Subcutaneous adipose tissue (tissue), 4 donors: ENCODE results near the gene QKI. TPM values are rescaled to one million over a fixed set of nuclear protein-coding genes. Genes with fewer than 3 reads are reported as not detected.

Experiments used
- total RNA-seq, 4 donors: library from RNA; depleted of rRNA; stranded (reverse); fragments of >200 nt; gene quantifications; one replicate each; pipeline ENCODE4 v1.1.0, GENCODE V29; 2016
- TF ChIP-seq, protein P1 (sequence below): fragments of 450-650 bp; IDR thresholded peaks from one replicate; pipeline ENCODE4 v1.5.1; 2016; ENCODE audit warnings: low read depth, mild to moderate bottlenecking, control low read depth, antibody characterized with exemption, moderate library complexity

Gene QKI
- total RNA-seq, 4 donors from 2014 or later: 218 to 368 (median 266) TPM

DNA sequence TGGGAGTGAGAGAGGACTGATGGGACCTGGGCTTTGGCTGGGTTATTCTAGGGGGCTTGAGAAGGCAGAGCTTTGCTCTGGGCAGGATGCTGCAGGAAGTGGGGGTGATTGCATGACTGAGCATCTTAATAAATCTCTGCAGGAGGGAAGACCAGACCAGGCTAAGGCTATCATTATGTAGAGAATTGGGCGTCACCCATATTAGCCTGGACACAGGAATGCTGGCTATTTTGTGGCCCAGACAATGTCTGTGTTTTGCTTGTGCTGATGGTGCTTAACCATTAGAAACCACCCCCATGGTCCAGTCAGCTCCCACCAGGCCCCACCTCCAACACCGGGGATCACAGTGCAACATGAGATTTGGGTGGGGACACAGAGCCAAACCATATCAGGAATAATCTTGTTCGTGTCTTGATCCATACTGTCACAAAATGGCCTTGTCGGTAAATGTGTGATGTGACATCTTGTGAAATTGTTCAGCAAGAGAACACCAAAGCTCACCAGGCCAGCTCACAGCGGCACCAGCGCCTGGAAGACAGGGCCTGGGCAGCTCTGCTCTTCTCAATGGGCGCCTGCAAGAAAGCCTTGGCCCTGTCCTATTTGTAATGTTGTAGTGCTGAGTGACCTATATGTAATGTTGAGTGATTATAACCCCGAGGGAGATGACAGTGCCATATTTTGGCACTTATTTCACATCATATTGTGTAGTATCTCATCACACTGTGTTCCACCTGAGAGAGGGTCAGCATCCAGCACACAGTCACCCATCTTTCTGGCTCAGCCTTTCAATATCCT, 211.8 kb downstream of the QKI start:
- TF ChIP-seq, protein P1, sequence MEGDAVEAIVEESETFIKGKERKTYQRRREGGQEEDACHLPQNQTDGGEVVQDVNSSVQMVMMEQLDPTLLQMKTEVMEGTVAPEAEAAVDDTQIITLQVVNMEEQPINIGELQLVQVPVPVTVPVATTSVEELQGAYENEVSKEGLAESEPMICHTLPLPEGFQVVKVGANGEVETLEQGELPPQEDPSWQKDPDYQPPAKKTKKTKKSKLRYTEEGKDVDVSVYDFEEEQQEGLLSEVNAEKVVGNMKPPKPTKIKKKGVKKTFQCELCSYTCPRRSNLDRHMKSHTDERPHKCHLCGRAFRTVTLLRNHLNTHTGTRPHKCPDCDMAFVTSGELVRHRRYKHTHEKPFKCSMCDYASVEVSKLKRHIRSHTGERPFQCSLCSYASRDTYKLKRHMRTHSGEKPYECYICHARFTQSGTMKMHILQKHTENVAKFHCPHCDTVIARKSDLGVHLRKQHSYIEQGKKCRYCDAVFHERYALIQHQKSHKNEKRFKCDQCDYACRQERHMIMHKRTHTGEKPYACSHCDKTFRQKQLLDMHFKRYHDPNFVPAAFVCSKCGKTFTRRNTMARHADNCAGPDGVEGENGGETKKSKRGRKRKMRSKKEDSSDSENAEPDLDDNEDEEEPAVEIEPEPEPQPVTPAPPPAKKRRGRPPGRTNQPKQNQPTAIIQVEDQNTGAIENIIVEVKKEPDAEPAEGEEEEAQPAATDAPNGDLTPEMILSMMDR: no peak

DNA sequence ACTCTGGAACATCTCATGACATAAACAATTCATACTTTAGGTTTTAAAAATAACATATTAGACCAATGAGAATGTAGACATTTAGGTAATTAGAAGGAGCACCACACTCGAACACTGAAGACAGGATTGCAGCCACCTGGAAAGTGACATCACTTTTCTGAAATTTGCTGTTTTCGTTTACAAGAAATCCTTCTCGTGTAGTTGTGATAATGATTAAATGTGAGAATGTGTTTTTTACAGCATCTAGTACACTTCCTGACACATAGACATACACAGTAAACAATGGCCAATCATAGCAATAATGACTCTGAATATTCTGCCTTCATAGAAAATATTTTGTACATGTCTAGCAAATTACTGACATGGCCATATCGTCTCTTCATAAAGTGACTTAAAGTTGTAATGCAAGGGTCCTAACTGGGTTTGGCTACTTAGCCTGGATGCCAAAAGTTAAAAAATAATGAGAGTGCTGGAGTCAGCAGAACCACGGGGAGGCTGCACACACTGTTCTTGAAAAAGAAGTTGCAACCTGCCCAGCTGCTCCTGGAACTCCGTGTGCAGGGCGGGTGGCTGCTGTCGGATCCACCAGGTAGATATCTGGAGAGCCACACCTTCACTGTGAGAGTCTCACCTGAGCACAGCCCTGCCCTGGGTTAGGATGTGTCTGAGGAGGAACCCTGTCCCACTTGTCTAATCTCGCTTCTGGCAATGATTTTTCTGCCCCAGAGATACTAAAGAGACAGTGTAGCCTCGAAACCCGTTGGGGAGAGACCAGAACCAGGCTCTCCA, 212.9 kb downstream of the QKI start:
- TF ChIP-seq, protein P1: no peak
